GM19193 (cell line): Measurements from ENCODE around the gene PRKG1.

Source experiments
- POLR2A ChIP-seq: IDR thresholded peaks from 4 replicates; pipeline ENCODE4 v1.6.1; 2011; ENCODE audit not compliant: insufficient read depth, insufficient read length; ENCODE audit errors: extremely low read depth

PRKG1 gene

GRCh38 chr10:51244309-51244708 is 170.0 kb downstream of the PRKG1 start:
- no peak for TF ChIP-seq POLR2A

- TF ChIP-seq POLR2A = no peak
These were observed 170.6 kb downstream of the PRKG1 start for GRCh38 chr10:51244748-51245490.

GRCh38 chr10:51246156-51246555 is 171.9 kb downstream of the PRKG1 start:
- TF ChIP-seq POLR2A = no peak

- TF ChIP-seq POLR2A = no peak
These were observed 176.1 kb downstream of the PRKG1 start for GRCh38 chr10:51250278-51250920.

- no peak for TF ChIP-seq POLR2A
These were observed 176.8 kb downstream of the PRKG1 start for GRCh38 chr10:51251110-51251509.

GRCh38 chr10:51255381-51255780 is 181.1 kb downstream of the PRKG1 start:
- no peak for TF ChIP-seq POLR2A

GRCh38 chr10:51257511-51258248 is 183.4 kb downstream of the PRKG1 start:
- no peak for TF ChIP-seq POLR2A

- TF ChIP-seq POLR2A = no peak
These were observed 186.1 kb downstream of the PRKG1 start for GRCh38 chr10:51260376-51260775.

GRCh38 chr10:51266496-51266895 is 192.2 kb downstream of the PRKG1 start:
- no peak for TF ChIP-seq POLR2A

GRCh38 chr10:51269821-51270220 is 195.5 kb downstream of the PRKG1 start:
- no peak for TF ChIP-seq POLR2A

GRCh38 chr10:51270936-51271530 is 196.7 kb downstream of the PRKG1 start:
- no peak for TF ChIP-seq POLR2A

GRCh38 chr10:51272555-51272954 is 198.3 kb downstream of the PRKG1 start:
- no peak for TF ChIP-seq POLR2A

GRCh38 chr10:51273574-51273973 is 199.3 kb downstream of the PRKG1 start:
- no peak for TF ChIP-seq POLR2A

GRCh38 chr10:51285601-51286000 is 211.3 kb downstream of the PRKG1 start:
- TF ChIP-seq POLR2A = no peak

- no peak for TF ChIP-seq POLR2A
These were observed 214.2 kb downstream of the PRKG1 start for GRCh38 chr10:51288511-51288910.
